Panc1 (cell line): ENCODE results near the gene RGS13. TPM values are rescaled to one million over a fixed set of nuclear protein-coding genes. Genes with fewer than 3 reads are reported as not detected.

Experiments
- ATAC-seq: fragments of 200-7000 bp; cut with Tn5 transposase; 2 replicates; pipeline ENCODE4 v1.9.1; 2020; ENCODE audit warnings: mild to moderate bottlenecking, moderate library complexity
- BruUV-seq: library from RNA; stranded (reverse); fragments of 400-500 nt; replicated peaks from 2 replicates; lab custom pipeline; 2021; lab: Mats Ljungman, UMichigan
- CTCF ChIA-PET: fragments of 300-600 bp; sonication (Branson Sonifier 250); formaldehyde crosslinking; loops from one replicate; lab custom pipeline; 2022; ENCODE audit warnings: antibody characterized with exemption; lab: Charles Lee
- POLR2A ChIA-PET: fragments of 300-600 bp; sonication (Branson Sonifier 250); formaldehyde crosslinking; loops from one replicate; lab custom pipeline; 2022; ENCODE audit warnings: antibody characterized with exemption; lab: Charles Lee
- DNase-seq: peaks from one replicate; pipeline ENCODE4 v3.0.0-alpha.2; 2010; ENCODE audit warnings: low read depth, low spot score
- H3K27ac ChIP-seq: 2 replicates; pipeline ENCODE4 v1.5.1; 2011; ENCODE audit warnings: mild to moderate bottlenecking, low read length, inconsistent platforms
- H3K27me3 ChIP-seq: fragments of 200-500 bp; sonication (Bioruptor generic); 2 replicates; pipeline ENCODE4 v1.6.0; 2014; ENCODE audit warnings: low read length, inconsistent platforms; ENCODE audit not compliant: control insufficient read depth, insufficient read depth
- H3K36me3 ChIP-seq: fragments of 200-500 bp; sonication (Bioruptor generic); 2 replicates; pipeline ENCODE4 v1.5.1; 2014; ENCODE audit warnings: inconsistent platforms, mild to moderate bottlenecking, low read length, moderate library complexity; ENCODE audit not compliant: control insufficient read depth, insufficient read depth
- H3K4me1 ChIP-seq: 2 replicates; pipeline ENCODE4 v1.5.1; 2011; ENCODE audit warnings: inconsistent platforms, mild to moderate bottlenecking, low read length, moderate library complexity; ENCODE audit not compliant: control insufficient read depth, insufficient read depth
- H3K4me3 ChIP-seq, 2 experiments: 2 replicates each; pipeline ENCODE4 v1.5.1; 2011 to 2012; ENCODE audit warnings: low read depth in 2 of 2, low read length in 2 of 2, mild to moderate bottlenecking in 2 of 2, inconsistent platforms in 1 of 2, moderate library complexity in 1 of 2
- H3K9me3 ChIP-seq: fragments of 200-500 bp; sonication (Bioruptor generic); 2 replicates; pipeline ENCODE4 v1.5.1; 2014; ENCODE audit warnings: low read depth, mild to moderate bottlenecking, inconsistent platforms, low read length, moderate library complexity; ENCODE audit not compliant: control insufficient read depth, insufficient read depth
- POLR2AphosphoS5 ChIP-seq: IDR thresholded peaks from 2 replicates; pipeline ENCODE4 v1.6.1; 2012; ENCODE audit warnings: mild to moderate bottlenecking, low read depth, low read length, moderate library complexity
- REST ChIP-seq, 2 experiments: IDR thresholded peaks; 2 replicates each; pipeline ENCODE4 v1.6.1; 2011 to 2012; ENCODE audit warnings: low read depth in 2 of 2, control low read depth in 1 of 2, low read length in 1 of 2, mild to moderate bottlenecking in 1 of 2, moderate library complexity in 1 of 2; ENCODE audit not compliant: insufficient read depth in 1 of 2
- SIN3A ChIP-seq: IDR thresholded peaks from 2 replicates; pipeline ENCODE4 v1.6.1; 2012; ENCODE audit warnings: low read depth, mild to moderate bottlenecking, low read length, moderate library complexity, borderline replicate concordance; ENCODE audit not compliant: insufficient read depth
- TCF7L2 ChIP-seq: IDR thresholded peaks from 2 replicates; pipeline ENCODE4 v1.6.1; 2011; ENCODE audit warnings: mild to moderate bottlenecking, low read depth, low read length, inconsistent platforms
- in situ Hi-C: cut with HindIII; loops from 2 replicates; pipeline ENCODE4 v1.10.0; 2016; ENCODE audit warnings: low sequenced_read_pairs, low pct_unique_long_range_greater_than_20kb
- intact Hi-C: fragments of 100-400 bp; cut with micrococcal nuclease; formaldehyde crosslinking; loops from one replicate; pipeline ENCODE4 v1.10.0; 2022; ENCODE audit not compliant: unreplicated experiment
- total RNA-seq: library from RNA; stranded (reverse); gene quantifications from one replicate; pipeline ENCODE4 v1.2.1, GENCODE V29; 2021; ENCODE audit not compliant: unreplicated experiment
- TF ChIP-seq, protein P1 (sequence below): fragments of 450-650 bp; IDR thresholded peaks from 2 replicates; pipeline ENCODE4 v1.5.1; 2017; ENCODE audit warnings: mild to moderate bottlenecking

RGS13 gene
- total RNA-seq, 1 experiment from 2014 or later: not detected

DNA sequence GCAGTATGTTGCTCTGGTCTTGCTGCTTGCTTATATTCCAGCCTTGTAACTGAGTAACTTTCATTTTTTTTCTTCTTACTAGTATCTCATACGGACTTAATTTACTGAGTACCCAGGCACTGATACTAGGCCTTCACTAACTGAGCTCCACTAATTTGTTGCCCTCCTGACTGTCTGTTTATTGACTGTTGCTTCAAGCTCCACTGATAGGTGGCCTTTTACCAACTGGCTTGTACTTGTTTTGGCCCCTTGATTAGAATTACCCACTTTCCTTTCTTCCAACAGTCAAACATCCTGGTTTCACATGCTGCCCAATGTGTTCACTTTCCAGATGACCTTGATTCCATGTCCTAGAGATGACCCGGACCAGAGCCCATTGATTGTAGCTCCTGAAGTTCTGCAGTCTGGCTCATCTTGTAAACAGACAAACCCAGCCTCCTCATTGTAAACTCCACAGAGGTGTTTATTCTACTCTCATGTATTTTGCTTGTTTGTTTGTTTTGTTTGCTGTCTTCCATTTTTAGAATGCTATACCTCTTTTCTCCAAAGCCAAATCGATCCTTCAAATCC lies 32.6 kb upstream of the RGS13 start:
- in situ Hi-C loops: no loop called here
- no peak overlapping the region for H3K27ac ChIP-seq
- CTCF ChIA-PET: no interaction called here
- TF ChIP-seq TCF7L2 (no peak), REST (IDR thresholded peaks at IDR 0.05; ENCODE audit: insufficient read depth in 1 of 2, low read depth in 2 of 2, low read length in 1 of 2) (no peak), POLR2AphosphoS5 (no peak), SIN3A (no peak)
- TF ChIP-seq, protein P1, sequence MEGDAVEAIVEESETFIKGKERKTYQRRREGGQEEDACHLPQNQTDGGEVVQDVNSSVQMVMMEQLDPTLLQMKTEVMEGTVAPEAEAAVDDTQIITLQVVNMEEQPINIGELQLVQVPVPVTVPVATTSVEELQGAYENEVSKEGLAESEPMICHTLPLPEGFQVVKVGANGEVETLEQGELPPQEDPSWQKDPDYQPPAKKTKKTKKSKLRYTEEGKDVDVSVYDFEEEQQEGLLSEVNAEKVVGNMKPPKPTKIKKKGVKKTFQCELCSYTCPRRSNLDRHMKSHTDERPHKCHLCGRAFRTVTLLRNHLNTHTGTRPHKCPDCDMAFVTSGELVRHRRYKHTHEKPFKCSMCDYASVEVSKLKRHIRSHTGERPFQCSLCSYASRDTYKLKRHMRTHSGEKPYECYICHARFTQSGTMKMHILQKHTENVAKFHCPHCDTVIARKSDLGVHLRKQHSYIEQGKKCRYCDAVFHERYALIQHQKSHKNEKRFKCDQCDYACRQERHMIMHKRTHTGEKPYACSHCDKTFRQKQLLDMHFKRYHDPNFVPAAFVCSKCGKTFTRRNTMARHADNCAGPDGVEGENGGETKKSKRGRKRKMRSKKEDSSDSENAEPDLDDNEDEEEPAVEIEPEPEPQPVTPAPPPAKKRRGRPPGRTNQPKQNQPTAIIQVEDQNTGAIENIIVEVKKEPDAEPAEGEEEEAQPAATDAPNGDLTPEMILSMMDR: no peak
- intact Hi-C loops: no loop called here
- DNase-seq (no peak), ATAC-seq (no peak)
- POLR2A ChIA-PET: no interaction called here
- BruUV-seq: no TSS peak
- no peaks in the 10 kb centered on the region for H3K27me3 ChIP-seq
- no peaks in the 10 kb centered on the region for H3K9me3 ChIP-seq
- H3K36me3 ChIP-seq: no peaks in the 10 kb centered on the region
- no peaks in the 10 kb centered on the region for H3K4me1 ChIP-seq
- H3K4me3 ChIP-seq: no peak overlapping the region

DNA sequence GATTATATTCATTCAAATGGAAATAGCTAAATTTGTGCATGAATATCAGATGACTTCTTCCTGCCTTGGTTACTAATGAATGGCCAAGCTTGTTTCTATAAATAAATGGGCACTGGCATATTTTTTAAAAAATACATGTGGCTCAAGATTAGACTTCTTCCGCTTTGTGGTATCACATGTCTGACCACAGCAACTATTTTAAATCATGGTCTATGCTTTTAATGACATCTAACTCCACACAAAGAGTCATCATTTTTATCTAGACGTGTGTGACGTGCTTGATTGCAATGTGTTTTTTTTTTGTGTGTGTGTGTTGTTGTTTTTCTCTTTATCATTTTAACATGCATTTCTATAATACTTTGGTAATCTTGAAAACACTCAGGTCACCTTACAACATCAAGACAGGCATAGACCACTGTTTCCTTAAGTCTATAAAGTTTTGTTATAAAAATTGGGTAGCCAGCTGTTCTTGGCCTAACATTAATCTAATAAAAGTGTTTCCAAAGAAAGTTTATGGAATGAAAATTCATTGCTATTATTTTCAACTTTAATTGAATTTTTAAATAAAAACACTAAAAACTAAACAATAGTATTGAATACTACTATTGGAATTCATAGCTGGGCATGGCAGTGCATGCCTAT lies 30.8 kb upstream of the RGS13 start:
- no peak overlapping the region for H3K4me3 ChIP-seq
- CTCF ChIA-PET: no interaction called here
- BruUV-seq: no TSS peak
- H3K36me3 ChIP-seq: no peaks in the 10 kb centered on the region
- intact Hi-C loops: no loop called here
- POLR2A ChIA-PET: no interaction called here
- no peaks in the 10 kb centered on the region for H3K27me3 ChIP-seq
- ATAC-seq (no peak), DNase-seq (no peak)
- H3K4me1 ChIP-seq: no peaks in the 10 kb centered on the region
- H3K9me3 ChIP-seq: no peaks in the 10 kb centered on the region
- TF ChIP-seq, protein P1: no peak
- no peak for TF ChIP-seq POLR2AphosphoS5
- TF ChIP-seq TCF7L2: no peak
- TF ChIP-seq SIN3A: no peak
- TF ChIP-seq REST (IDR thresholded peaks at IDR 0.05; ENCODE audit: insufficient read depth in 1 of 2, low read depth in 2 of 2, low read length in 1 of 2): no peak
- H3K27ac ChIP-seq: no peak overlapping the region
- in situ Hi-C loops: no loop called here
